NCI-H226 (cell line): ENCODE measurements around the gene LDLRAD4.

Experiments
- DNase-seq: peaks from one replicate; pipeline ENCODE4 v3.0.0-alpha.2; 2015

Gene LDLRAD4

DNA sequence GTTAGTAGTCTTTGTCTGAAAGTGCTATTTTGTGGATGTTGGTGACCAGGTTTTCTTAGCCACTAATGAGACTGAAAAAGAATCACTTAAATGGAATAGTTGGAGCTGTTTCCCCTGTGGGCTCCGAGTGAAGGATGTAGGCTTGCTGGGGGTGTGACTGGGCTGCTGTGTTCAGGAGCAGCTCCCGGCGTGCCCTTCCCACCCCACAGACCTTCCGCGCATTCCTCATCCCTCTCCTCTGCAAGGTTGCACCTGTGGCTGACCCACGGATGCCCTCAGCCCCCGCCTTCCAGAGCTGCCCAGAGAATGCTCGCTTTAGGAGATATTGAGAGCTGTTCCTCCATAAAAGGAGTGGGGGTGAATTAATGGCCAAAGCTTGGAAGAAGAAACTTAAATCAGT is 174.3 kb downstream of the LDLRAD4 start:
- no peak for DNase-seq

DNA sequence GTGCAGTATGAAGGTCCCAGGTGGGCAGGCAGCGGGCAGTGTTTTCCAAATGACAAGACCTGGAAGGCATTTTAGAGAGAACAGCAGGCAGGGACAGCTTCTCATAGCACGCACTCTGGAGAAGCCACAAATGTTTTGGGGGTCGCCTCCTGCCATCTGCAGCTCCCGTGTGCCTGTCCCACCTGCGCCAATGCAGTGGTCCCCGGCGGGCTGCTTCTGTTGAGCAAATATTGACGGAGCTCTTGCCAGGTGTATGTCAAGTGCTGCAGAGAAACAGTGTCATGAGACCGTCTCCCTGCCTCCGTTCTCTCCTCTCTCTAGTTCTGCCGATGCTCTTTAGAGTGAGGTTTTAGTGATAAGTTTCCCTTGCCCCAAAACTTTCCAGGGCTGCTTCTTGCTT is 174.8 kb downstream of the LDLRAD4 start:
- DNase-seq: no peak

GRCh38 chr18:13394801-13395200 is 176.2 kb downstream of the LDLRAD4 start:
- no peak for DNase-seq

GRCh38 chr18:13395577-13395976 is 177.0 kb downstream of the LDLRAD4 start:
- DNase-seq: no peak

- DNase-seq: no peak
These were observed 179.1 kb downstream of the LDLRAD4 start for GRCh38 chr18:13397504-13398163.

DNA sequence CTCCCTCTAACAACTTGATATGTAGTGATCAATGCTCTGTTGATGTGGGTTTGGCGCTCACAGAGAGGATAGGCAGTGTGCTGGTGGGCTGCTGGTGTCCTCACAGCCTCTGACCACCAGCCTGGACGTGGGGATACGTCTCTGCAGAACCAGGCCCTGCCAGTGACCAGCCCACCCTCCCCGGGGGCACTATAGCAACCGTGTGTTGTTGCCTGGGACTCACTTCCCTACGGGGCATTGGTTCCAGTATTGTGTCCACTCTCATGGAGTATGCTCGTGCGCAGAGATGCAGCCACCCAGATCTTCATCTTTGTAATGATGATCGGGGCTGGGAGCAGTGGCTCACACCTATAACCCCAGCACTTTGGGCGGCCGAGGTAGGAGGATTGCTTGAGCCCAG is 180.1 kb downstream of the LDLRAD4 start:
- no peak for DNase-seq

GRCh38 chr18:13399511-13399910 is 181.0 kb downstream of the LDLRAD4 start:
- DNase-seq: no peak

DNA sequence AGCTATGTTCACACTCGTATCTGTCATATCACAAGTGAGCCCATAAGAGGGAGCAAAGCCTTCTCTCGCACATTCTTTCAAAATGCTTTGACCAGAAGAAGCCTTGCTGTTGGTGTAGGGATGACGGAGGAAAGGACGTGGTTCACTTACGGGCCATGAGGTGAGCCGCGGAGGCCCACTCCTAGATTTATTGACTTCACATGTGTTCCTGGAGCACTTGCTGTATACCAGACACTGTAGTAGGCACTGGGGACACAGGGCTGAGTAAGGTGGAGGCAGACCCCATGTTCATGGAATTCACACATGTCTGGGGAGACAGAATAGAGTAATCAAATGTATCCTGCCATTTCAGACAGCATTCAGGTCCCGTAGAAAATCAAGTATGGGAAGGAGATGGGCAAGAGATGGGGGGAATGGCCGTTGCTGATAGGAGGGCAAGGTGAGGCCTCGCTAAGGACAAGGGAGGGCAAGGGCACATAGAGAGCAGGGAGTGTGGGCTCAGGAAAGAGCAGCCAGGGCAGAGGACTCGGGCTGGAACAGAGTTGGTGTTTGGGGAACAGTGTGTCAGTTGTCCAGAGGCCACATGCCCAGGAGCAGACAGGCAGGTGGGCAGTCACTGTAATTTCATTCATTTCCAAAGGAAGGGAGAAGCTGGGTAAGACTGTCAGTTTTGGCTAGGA is 182.2 kb downstream of the LDLRAD4 start:
- no peak for DNase-seq

DNA sequence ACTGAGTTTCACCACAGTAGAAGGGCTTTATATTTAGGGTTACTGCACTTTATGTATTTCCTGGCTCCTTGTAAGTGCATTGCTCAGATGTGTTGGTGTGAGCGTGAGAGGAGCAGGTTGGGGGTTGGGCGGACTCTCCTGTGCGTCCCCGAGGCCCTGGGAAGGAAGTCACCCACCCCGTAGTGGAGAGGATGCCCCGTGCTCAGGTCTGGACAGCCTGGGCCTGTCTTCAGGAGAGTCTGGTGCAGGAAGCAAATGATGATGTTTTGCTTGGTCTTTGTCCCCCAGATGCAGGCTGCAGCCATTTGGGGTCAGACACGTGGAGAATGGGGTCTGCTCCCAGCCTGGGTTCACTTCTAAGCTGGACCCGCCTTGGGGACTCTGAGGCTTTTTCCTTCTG is 182.8 kb downstream of the LDLRAD4 start:
- no peak for DNase-seq

DNA sequence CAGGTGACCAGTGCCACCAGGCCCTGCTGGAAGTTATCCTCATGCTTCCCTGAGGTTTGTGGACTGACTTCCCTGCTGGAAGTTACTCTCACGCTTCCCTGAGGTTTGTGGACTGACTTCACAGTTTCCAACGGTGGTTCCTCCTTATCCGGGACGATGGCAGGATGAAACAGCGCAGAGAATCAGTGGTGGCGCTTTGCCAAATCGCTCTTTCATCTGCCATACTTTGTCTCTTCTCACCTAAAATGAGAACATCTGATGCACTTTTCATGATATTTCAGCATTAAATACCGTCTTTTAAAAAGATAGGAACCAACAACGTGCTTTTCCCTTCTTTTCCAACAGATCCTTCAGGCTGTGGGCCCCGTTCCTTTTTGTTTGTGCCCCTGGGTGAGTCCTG is 183.3 kb downstream of the LDLRAD4 start:
- no peak for DNase-seq

- no peak for DNase-seq
These were observed 185.4 kb downstream of the LDLRAD4 start for GRCh38 chr18:13403786-13404549.

DNA sequence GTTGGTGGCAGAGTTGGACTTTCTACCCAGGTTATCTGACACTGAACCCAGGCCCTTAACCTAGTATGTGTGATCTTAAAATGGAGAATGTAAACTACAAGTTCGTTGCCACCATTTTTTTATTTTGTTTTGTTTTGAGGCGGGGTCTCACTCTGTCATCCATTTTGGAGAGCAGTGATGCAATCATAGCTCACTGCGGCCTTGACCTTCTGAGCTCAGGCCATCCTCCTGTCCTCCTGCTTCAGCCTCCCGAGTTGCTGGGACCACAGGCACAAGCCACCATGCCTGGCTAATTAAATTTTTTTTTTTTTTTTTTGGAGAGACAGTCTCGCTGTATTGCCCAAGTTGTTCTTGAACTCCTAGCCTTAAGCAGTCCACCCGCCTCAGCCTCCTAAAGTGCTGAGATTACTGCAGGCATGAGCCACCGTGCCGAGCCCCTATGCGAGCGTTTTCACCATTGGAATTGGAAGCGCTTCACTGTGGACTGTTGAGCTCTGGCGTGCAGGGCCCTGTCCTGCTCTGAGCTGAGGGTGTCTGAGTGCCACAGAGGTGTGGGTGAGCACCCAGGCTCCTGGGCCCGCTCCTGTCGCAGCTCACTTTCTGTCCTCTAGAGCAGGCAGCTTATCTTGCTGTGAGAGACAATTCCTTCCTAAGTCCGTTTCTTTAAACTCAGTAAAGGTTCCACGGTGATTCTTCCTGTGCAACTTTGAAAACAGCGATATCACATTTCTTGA is 186.9 kb downstream of the LDLRAD4 start:
- no peak for DNase-seq

DNA sequence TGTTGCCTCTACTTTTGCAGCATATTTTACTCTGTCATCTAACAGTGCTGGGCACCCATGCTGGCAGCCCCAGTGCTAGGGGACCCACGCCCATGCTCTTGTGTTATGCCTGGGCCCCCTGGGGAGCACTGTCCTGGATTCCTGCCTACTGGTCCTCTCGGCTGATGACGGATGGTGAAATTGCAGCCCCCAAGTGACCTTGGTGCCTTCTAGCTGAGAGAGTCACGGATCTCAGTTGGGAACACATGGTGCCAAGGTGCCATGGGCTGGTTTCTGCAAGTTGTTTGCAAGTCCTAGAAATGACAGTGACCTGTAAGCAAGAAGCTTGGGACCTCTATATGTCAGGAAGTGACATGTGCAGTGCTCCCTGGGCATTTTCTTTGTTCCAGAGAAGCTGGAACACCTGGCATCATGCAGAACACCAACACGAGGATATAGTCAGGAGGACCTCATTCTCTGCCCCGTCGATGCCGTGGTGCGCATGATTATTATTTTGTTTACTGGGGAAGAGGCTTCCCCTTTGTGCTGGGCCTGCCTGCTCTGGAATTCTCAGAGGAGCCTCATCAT is 187.6 kb downstream of the LDLRAD4 start:
- DNase-seq: no peak

GRCh38 chr18:13406736-13407135 is 188.2 kb downstream of the LDLRAD4 start:
- DNase-seq: no peak

- no peak for DNase-seq
These were observed 188.9 kb downstream of the LDLRAD4 start for GRCh38 chr18:13407484-13407883.

DNA sequence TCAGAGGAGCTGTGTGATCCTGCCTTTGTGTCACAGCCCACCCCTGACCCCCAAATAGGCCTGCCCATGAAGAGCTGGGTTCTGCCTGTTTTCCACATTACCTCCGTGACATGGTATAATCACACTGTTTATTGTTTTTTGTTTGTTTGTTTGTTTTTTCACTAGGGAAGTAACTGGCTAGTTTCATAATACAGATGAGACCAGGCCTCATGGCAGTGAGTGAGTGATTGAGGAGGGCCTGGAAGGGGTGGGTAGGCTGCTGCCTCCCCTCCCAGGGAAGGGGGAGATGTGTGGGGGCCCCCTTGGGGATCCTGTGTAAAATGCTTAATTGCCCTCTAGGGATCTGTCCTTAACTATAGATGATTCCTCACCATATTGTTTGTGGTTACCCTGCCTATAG is 190.5 kb downstream of the LDLRAD4 start:
- DNase-seq: no peak

GRCh38 chr18:13409997-13410396 is 191.4 kb downstream of the LDLRAD4 start:
- DNase-seq: no peak

DNA sequence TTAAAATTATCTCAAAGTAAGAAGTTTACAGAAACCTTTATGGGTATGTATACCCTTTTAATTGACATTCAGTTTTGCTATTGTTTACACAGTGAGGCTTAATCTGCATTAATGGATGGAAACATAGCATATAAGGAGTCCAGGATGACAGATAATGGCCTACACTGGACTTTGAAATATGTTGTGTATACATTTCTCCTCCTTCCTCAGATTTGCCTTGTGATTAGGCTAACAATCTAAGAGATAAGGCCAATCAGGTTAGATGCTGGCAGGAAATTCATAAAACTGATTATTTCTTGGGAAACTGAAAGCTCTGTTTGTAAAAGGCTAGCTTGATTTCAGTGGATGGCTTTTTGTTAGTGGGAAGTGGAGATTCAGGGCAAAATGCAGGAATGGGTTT is 191.9 kb downstream of the LDLRAD4 start:
- DNase-seq: no peak

GRCh38 chr18:13412017-13412416 is 193.5 kb downstream of the LDLRAD4 start:
- no peak for DNase-seq

DNA sequence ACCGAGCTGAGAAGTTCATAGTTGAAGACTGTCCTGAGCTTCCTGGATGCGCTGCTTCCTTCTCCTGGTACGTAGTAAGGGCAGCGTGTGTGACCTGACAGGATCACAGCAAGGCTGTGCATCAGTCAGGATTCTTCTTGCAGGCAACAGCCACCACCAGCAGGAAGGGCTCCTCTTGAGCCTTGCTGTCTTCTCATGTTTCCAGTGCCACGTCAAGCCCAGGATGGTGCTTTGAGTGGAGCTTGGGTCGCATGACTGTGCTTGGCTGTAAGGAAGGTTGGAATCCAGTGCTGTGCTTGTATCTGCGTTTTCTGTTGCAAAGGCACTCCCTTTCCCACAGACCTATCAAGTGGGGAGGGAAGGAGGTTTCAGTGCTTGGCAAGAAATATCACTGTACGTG is 194.3 kb downstream of the LDLRAD4 start:
- no peak for DNase-seq

DNA sequence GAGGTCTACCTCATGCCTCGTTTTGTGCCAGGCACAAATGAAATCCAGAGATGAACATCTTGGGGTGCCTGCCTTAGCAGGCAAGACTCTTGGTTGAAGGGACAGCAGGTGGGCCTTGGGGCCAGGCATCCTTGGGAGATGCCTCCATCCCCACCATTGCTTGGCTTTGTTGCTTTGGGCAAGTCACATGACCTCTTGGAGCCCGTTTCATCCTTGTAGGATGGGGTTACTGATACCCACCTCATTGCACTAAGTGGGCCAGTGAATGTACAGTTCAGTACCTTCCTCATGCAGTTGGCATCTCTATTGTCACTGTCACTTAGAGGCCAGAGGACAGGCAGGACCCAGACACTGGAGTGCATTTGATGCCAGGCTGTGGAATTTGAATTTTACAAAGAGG is 195.5 kb downstream of the LDLRAD4 start:
- DNase-seq: no peak

- DNase-seq: no peak
These were observed 196.0 kb downstream of the LDLRAD4 start for GRCh38 chr18:13414521-13414920.

DNA sequence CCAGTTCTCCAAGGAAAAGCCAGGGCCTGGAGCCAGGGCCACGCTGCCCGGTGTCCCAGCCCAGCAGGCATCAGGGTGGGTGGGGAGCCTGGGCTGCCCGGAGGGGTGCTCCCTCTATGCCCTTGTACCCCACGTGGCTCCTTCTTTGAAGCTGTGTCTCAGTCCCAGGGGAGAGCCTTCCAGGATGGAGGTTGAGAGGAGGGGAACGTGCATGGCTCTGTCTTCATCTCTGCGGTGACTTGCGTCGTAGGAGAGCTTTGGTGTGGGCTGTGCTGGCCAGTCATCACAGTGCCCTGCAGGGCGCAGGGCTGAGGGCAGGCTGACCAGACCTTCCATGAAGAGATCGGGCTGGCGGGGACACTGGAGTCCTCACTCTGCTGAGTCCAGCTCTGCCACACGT is 197.2 kb downstream of the LDLRAD4 start:
- DNase-seq: no peak
